Gastroesophageal sphincter (tissue), 4 donors: ENCODE results near the gene PRR35. TPM values are rescaled to one million over a fixed set of nuclear protein-coding genes. Genes with fewer than 3 reads are reported as not detected.
A peak's percentile ranks its signal among the peaks of the same experiment; 100 is the strongest.

Experiments
- ATAC-seq: fragments of 150-250 bp; one replicate; pipeline ENCODE4 v1.9.1; 2016; ENCODE audit warnings: mild to moderate bottlenecking, moderate library complexity
- H3K27ac ChIP-seq, 4 donors: fragments of 200-600 bp; sonication (generic) in 3 of 4; 1 replicate in 3 of 4; 2 replicates in 1 of 4; pipeline ENCODE4 v1.5.1; 2016 to 2019
- H3K27me3 ChIP-seq: fragments of 200-600 bp; sonication (generic); one replicate; pipeline ENCODE4 v1.5.1; 2019
- H3K36me3 ChIP-seq, 2 donors: fragments of 200-600 bp; sonication (generic); one replicate each; pipeline ENCODE4 v1.5.1; 2019; ENCODE audit warnings: control low read depth in 1 of 2
- H3K4me1 ChIP-seq, 3 donors: fragments of 200-600 bp; sonication (generic); 1 replicate in 2 of 3; 2 replicates in 1 of 3; pipeline ENCODE4 v1.5.1; 2016 to 2019; ENCODE audit warnings: control low read depth in 2 of 3
- H3K4me3 ChIP-seq, 2 donors: fragments of 200-600 bp; sonication (generic); one replicate each; pipeline ENCODE4 v1.5.1; 2019; ENCODE audit warnings: mild to moderate bottlenecking in 1 of 2, moderate library complexity in 1 of 2
- H3K9me3 ChIP-seq, 3 donors: fragments of 200-600 bp; sonication (generic); one replicate each; pipeline ENCODE4 v1.5.1; 2017 to 2019; ENCODE audit warnings: control low read depth in 2 of 3
- EP300 ChIP-seq: sonication (generic); formaldehyde crosslinking; IDR thresholded peaks from one replicate; pipeline ENCODE4 v1.6.1; 2017; ENCODE audit warnings: antibody characterized with exemption, mild to moderate bottlenecking
- POLR2A ChIP-seq, 2 donors: fragments of 450-650 bp; IDR thresholded peaks; one replicate each; pipeline ENCODE4 v1.6.1; 2017; ENCODE audit warnings: antibody characterized with exemption in 2 of 2, mild to moderate bottlenecking in 2 of 2, moderate library complexity in 1 of 2
- POLR2AphosphoS5 ChIP-seq: sonication (generic); formaldehyde crosslinking; IDR thresholded peaks from one replicate; pipeline ENCODE4 v1.6.1; 2017; ENCODE audit warnings: antibody characterized with exemption
- WGBS, 2 donors: methylation state at CpG; one replicate each; pipeline ENCODE4 v1.1.5; 2018; ENCODE audit warnings: low coverage in 1 of 2; 5-methylcytosine and 5-hydroxymethylcytosine counted together
- total RNA-seq, 4 donors: library from RNA; depleted of rRNA; stranded (reverse); fragments of >200 nt; gene quantifications; one replicate each; pipeline ENCODE4 v1.1.0, GENCODE V29; 2016
- TF ChIP-seq, protein P1 (sequence below), 4 experiments: fragments of 200-600 bp in 2 of 4; fragments of 450-650 bp in 2 of 4; sonication (generic) in 1 of 4; IDR thresholded peaks; one replicate each; pipeline ENCODE4 v1.5.1; 2017 to 2019; ENCODE audit warnings: antibody characterized with exemption in 4 of 4, mild to moderate bottlenecking in 2 of 4, moderate library complexity in 2 of 4

The PRR35 gene
- total RNA-seq: not detected

GRCh38 chr16:560204-560700 is at the start of gene PRR35:
Gene PRR35 (plus strand): TSS chr16:560394. CDS start chr16:563295, 2,901 bp downstream.
- TF ChIP-seq POLR2AphosphoS5 (no peak), EP300 (no peak), POLR2A (IDR thresholded peaks at IDR 0.05) (no peak)
- TF ChIP-seq, protein P1, sequence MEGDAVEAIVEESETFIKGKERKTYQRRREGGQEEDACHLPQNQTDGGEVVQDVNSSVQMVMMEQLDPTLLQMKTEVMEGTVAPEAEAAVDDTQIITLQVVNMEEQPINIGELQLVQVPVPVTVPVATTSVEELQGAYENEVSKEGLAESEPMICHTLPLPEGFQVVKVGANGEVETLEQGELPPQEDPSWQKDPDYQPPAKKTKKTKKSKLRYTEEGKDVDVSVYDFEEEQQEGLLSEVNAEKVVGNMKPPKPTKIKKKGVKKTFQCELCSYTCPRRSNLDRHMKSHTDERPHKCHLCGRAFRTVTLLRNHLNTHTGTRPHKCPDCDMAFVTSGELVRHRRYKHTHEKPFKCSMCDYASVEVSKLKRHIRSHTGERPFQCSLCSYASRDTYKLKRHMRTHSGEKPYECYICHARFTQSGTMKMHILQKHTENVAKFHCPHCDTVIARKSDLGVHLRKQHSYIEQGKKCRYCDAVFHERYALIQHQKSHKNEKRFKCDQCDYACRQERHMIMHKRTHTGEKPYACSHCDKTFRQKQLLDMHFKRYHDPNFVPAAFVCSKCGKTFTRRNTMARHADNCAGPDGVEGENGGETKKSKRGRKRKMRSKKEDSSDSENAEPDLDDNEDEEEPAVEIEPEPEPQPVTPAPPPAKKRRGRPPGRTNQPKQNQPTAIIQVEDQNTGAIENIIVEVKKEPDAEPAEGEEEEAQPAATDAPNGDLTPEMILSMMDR (IDR thresholded peaks at IDR 0.05): no peak
- WGBS, 2 donors: no CpG with 5 or more reads among the region's 84 CpGs
- Histone ChIP-seq H3K27me3 (peaks cover 74% of the 10 kb centered on the region), H3K27ac (no peak within 1 kb of the TSS), H3K9me3 (no peaks in the 10 kb centered on the region), H3K4me3 (peak within 1 kb of the TSS in 1 of 2 donors; percentile 27), H3K4me1 (peaks cover 0 to 29% (median 6%) of the 10 kb centered on the region in 3 donors), H3K36me3 (no peaks in the 10 kb centered on the region)
- ATAC-seq: no peak

- TF ChIP-seq POLR2AphosphoS5: no peak
- TF ChIP-seq POLR2A (IDR thresholded peaks at IDR 0.05): no peak
- TF ChIP-seq, protein P1 (IDR thresholded peaks at IDR 0.05): no peak
- no peak for TF ChIP-seq EP300
- H3K9me3 ChIP-seq: no peaks in the 10 kb centered on the region
- no peak overlapping the region for H3K4me3 ChIP-seq
- peaks cover 0 to 90% of the 10 kb centered on the region in 2 donors for H3K36me3 ChIP-seq
- WGBS, 2 donors: 82 to 83% methylated on average over 1 to 4 of the region's 6 CpGs
- ATAC-seq: no peak
- no peaks in the 10 kb centered on the region for H3K4me1 ChIP-seq
- H3K27ac ChIP-seq: no peak overlapping the region
- no peaks in the 10 kb centered on the region for H3K27me3 ChIP-seq
Observed at GRCh38 chr16:512802-513201, 47.4 kb upstream of the PRR35 start.

GRCh38 chr16:513950-514349 is 46.2 kb upstream of the PRR35 start:
- H3K4me1 ChIP-seq: no peaks in the 10 kb centered on the region
- no peaks in the 10 kb centered on the region for H3K27me3 ChIP-seq
- no peak overlapping the region for H3K27ac ChIP-seq
- H3K9me3 ChIP-seq: no peaks in the 10 kb centered on the region
- H3K4me3 ChIP-seq: no peak overlapping the region
- no CpG with 5 or more reads among the region's 10 CpGs for WGBS, 2 donors
- peaks cover 0 to 94% of the 10 kb centered on the region in 2 donors for H3K36me3 ChIP-seq
- TF ChIP-seq, protein P1 (IDR thresholded peaks at IDR 0.05): no peak
- TF ChIP-seq POLR2AphosphoS5: no peak
- no peak for TF ChIP-seq POLR2A (IDR thresholded peaks at IDR 0.05)
- no peak for TF ChIP-seq EP300
- no peak for ATAC-seq

- H3K9me3 ChIP-seq: no peaks in the 10 kb centered on the region
- no peak overlapping the region for H3K27ac ChIP-seq
- H3K4me3 ChIP-seq: no peak overlapping the region
- 86% methylated on average over 2 of the region's 45 CpGs; no CpG with 5 or more reads in 1 of the 2 donors for WGBS, 2 donors
- no peak for ATAC-seq
- no peaks in the 10 kb centered on the region for H3K27me3 ChIP-seq
- TF ChIP-seq, protein P1 (IDR thresholded peaks at IDR 0.05): no peak
- TF ChIP-seq POLR2A (IDR thresholded peaks at IDR 0.05) (no peak), POLR2AphosphoS5 (no peak), EP300 (no peak)
- peaks cover 0 to 94% of the 10 kb centered on the region in 2 donors for H3K36me3 ChIP-seq
- H3K4me1 ChIP-seq: no peaks in the 10 kb centered on the region
Observed at GRCh38 chr16:515175-515938, 44.8 kb upstream of the PRR35 start.

- Histone ChIP-seq H3K9me3 (no peaks in the 10 kb centered on the region), H3K4me1 (no peaks in the 10 kb centered on the region), H3K4me3 (no peak overlapping the region), H3K27ac (no peak overlapping the region), H3K36me3 (peaks cover 0 to 94% of the 10 kb centered on the region in 2 donors), H3K27me3 (no peaks in the 10 kb centered on the region)
- ATAC-seq: no peak
- 91% methylated on average over 10 of the region's 11 CpGs; no CpG with 5 or more reads in 1 of the 2 donors for WGBS, 2 donors
- TF ChIP-seq POLR2AphosphoS5 (no peak), EP300 (no peak), POLR2A (IDR thresholded peaks at IDR 0.05) (no peak)
- TF ChIP-seq, protein P1 (IDR thresholded peaks at IDR 0.05): no peak
Observed at GRCh38 chr16:515939-516226, 44.3 kb upstream of the PRR35 start.
